GM21381 (cell line): Measurements from ENCODE around the gene HEPACAM2.
A peak's percentile ranks its signal among the peaks of the same experiment; 100 is the strongest.

Experiments
- ATAC-seq: cut with Tn5 transposase; IDR thresholded peaks from one replicate; pipeline ENCODE4 v1.9.1; 2021; ENCODE audit warnings: mild to moderate bottlenecking, moderate library complexity; ENCODE audit not compliant: unreplicated experiment

Gene HEPACAM2

DNA sequence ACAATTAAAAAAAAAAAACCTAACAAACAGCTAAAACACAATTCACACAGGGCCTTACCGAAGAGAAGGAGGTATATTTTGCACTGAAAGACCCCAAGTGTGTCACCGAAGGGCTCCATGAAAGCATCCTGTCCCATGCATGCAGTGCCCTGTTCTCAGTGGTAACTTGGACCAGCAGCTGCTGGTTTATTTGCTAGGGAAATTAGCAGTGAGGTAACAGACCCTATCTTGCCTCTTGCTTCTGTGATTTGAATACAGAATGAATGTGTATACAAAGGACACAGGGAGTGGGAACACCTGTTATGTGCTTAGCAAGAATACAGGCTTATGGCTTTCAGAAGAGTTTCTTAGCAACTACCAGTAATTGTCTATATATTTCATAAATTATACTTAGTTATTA is at the start of gene HEPACAM2:
Gene HEPACAM2 (minus strand): TSS at position 160 of the 400 bp plus-strand sequence.
- ATAC-seq: no peak

GRCh38 chr7:93265220-93265619 is 39.0 kb upstream of the HEPACAM2 start:
- ATAC-seq: no peak

DNA sequence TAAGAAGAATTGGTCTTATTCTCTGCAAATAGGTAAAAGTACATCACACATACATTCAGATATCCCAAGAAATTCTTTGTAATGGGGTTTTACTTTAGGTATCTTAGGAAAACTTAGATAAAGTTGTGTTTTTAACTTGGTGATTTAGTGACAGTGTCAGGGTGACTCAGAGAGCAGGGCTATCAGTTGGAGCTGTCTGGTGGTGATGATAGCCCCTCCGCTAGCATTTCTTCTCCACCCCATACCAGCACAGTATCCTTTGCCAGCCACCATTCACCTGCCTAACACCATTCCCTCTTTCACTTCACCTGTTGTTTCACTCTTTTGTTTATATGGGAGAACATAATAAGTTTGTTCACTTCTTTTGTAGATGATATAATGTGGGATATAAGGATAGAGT is 36.3 kb upstream of the HEPACAM2 start:
- ATAC-seq: no peak

GRCh38 chr7:93258661-93259060 is 32.4 kb upstream of the HEPACAM2 start:
- no peak for ATAC-seq

DNA sequence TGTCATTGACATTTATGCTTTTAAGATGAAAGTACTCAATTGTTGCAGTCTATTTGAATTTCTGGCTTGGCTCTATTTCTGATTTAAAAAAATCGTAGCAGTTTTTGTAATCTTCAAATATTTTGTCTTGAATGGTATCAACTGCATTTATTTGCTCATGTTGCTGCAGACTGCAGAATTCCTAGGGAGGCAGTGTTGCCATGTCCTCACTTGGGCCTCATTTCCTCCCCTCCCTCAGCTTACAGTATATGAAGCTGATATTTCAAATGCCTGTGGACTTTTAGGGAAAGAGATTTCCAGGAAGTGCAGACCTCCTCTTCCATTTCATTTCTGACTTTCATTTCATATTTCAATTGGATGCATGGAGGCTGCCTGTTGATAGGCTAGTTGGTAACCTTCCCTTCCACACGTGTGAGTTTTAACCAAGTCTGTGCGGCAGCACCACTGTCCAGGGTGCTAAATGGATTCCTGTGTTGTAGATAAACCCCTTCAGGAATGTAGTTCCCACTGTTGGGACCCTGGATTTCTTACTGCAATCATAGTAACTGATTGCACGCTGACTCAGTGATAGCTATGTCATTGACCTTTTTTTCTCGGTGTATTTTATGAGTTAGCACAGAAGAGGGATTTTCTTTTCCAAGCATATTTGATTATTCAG is 23.4 kb upstream of the HEPACAM2 start:
- ATAC-seq: no peak

DNA sequence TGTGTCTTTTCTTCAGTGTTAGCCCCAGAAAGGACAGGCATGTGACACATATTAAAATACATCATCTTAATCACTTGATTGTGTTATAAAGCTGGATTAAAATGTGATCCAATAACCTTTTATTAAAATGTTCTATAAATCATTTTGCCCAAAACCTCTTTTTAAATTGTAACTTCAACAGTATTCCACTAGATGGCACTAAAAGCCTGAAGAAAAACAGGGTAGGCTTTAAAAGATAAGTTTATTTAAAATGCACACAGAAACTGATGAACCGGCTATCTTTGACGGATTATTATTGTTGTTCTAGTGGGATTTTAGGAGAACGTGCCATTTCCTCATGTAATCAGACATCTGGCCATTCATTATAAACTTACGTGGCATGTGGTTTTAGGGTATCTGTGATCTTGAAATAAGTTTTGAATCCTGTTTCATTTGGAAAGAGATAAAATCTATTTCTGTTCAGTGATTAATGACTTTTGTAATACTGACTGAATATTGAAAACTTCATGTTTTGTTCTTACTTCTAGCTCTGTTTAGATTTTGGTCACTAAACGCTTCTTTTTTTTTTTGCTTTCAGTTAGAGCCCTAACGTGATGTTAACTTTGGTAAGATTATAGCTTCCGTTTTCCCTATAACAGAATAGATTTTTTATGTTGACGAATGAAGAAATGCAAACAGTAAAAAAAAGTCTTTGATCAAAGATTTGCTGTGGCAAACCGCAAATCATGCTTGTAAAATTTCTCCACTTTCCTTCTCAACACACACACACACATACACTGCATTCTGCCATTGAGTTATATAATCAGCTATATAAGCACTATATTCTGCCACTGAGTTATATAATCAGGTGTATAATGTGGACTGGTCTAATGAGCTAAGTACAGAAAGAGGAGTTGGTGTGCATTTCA is 19.5 kb upstream of the HEPACAM2 start:
- ATAC-seq: no peak

GRCh38 chr7:93242106-93242505 is 15.8 kb upstream of the HEPACAM2 start:
- ATAC-seq: no peak

DNA sequence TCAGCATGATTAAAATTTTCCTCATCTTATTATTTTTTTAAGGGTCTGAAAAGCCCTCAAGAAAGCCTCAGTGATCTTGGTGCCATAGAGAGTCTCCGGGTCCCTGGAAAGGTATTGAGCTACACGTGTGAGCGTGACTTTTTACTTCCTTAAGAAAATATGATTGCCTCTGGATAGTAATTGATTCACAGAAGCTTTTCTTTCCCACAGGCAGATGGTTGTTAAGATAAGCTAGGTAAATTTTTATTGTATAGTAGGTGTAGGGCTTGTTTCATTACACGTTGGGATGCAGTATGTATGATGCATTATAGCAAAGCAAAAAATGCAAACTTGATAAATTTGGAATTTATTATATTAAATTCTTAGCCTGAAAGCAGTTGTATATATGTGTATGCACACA is 13.6 kb upstream of the HEPACAM2 start:
- no peak for ATAC-seq

DNA sequence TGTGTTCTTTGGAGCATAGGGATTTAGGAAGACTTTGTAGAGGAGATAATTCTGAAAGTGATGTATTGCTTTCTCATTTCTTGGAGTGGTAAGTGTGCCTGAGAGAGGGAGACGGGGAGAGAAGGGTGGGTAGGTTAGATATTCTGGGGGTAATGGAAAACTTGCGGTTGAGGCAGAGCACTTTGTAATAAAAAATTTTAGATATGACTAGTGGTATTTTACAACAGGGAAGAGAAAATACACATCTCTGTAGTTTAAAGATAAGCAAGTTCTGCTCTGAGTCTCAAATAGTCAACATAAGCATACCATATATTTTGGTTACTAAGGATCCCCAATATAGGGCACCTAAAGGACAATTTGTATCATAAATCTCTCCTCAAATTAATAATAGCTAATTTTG is 12.5 kb upstream of the HEPACAM2 start:
- ATAC-seq: no peak

GRCh38 chr7:93238131-93238530 is 11.9 kb upstream of the HEPACAM2 start:
- ATAC-seq: no peak

DNA sequence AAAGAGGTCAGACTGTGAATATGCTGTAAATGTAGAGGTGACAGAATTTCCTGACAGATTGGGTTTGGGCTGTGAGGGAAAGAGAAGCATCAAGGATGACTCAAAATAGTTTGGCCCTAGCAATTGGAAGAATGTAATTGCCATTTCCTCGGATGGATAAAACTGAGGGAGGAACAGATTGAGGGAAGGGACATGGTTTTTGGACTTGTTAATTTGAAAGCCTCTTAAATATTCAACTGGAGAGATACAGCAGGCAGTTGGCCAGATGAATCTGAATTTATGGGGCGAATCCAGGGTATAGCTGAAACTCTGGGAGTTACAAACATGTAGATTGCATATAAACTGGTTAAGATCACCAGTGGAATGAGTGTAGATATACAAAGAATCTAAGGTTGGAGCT is 9.3 kb upstream of the HEPACAM2 start:
- no peak for ATAC-seq

DNA sequence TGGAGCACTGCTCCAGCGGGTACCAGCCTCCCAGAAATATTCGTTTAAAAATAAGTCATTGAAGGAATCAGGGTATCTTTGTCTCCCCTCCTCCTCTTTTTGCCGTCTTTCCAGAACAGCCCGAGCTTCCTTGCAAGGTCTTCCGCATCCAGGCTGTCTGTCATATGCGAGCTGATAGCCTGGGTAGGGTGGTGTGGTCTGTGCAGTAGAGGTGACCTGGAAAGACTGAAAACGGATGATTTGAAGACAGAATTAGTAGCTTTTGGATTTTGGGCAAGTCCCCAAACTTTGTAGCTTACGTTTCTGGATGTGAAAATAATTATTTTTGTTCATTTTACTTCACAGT is 6.4 kb upstream of the HEPACAM2 start:
- peak; percentile 1 for ATAC-seq

GRCh38 chr7:93231799-93232672 is 5.8 kb upstream of the HEPACAM2 start, which contains the start of gene VPS50:
Gene VPS50, plus strand, starts transcription at chr7:93232366. Its CDS starts 102 bp downstream, at chr7:93232468.
- ATAC-seq: peak; percentile 99

GRCh38 chr7:93231259-93231658 is 5.0 kb upstream of the HEPACAM2 start:
- ATAC-seq: no peak

DNA sequence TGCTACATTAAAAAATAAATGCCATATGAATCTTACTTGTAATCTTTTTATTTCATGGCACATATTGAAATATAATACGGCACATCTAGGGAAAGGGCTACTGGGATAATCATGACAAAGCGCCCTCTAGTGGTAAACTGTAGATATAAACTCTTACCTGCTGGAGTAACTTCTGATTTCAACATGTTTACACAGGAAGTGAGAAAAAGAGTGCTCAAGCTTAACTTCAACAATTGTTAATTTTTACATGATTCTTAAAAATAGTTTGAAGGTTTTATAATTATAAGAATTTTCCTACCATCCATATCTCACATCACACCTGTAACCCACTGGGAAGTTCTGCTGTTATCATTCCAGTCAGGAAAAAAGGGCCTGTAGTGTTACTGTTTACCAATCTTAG is 2.0 kb upstream of the HEPACAM2 start:
- ATAC-seq: peak; percentile 22

GRCh38 chr7:93219868-93220267 is 6.4 kb downstream of the HEPACAM2 start:
- ATAC-seq: no peak

DNA sequence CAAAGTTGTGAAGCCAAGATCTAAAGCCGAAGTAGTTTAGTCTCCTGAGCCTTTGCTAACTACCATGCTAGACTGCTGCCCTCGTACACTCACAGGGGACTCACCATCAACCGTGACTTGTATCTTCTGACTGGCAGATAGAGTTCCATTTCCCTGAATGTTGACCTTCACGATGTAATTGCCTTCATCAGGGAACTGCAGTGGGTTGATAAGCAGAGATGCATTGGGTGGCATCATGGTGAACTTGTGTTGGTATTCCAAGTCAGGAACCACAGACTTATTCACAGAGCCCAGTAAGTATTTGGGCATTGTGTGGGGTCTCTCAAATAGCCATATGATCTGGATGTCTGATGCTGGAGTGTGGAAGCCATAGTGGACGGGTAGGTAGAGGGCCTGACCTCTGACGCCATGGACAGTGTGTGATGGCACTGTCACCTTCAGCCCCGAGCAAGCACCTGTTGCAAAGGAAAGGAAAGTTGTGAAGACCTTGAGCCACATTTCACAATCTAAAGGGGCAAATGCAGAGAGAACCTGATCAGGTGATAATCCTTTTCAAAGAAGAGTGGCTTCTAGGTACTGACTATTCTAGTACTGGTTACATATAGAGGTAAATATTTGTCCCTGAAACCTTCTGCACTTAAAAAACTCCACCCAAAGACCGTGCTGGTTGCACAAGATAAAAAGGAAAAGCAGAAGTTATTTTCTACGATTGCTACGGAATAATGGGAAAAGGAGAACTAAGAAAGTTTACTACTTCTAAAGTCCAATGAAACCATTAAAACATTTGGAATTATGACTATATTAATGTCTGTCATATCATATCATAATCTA is 7.1 kb downstream of the HEPACAM2 start:
- no peak for ATAC-seq

DNA sequence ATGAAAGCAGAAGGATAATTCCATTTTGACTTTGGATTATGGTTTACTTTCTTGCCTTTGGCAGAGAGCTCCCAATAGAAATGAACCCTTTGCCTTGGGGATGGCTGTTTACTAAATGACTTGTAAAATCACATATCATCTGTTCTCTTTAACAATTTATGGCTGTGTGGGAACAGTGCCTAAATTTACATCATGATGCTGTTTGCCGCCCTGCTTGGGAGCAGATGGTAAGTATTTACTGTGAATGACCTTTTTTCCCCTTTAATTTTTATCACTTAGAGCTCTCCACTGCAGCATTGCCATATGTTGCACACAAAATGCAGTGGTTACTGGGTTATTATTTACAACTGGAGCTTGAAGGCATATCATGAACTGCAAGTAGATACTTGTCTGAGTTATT is 13.4 kb downstream of the HEPACAM2 start:
- ATAC-seq: no peak

- ATAC-seq: no peak
Observed at GRCh38 chr7:93211228-93211818, 14.9 kb downstream of the HEPACAM2 start.

- no peak for ATAC-seq
Observed at GRCh38 chr7:93205046-93205445, 21.2 kb downstream of the HEPACAM2 start.
